Upper lobe of left lung (tissue), 6 donors: ENCODE data around the gene KPNA1. TPM values are rescaled to one million over a fixed set of nuclear protein-coding genes. Genes with fewer than 3 reads are reported as not detected.

Experiments
- ATAC-seq, 2 donors: fragments of 200-7000 bp; cut with Tn5 transposase; one replicate each; pipeline ENCODE4 v1.9.1; 2022; ENCODE audit warnings: mild to moderate bottlenecking in 2 of 2, moderate library complexity in 2 of 2; ENCODE audit not compliant: low FRiP score in 2 of 2
- DNase-seq, 2 donors: peaks; one replicate each; pipeline ENCODE4 v3.0.0-alpha.2; 2019 to 2020
- H3K27ac ChIP-seq, 4 donors: fragments of 200-600 bp; sonication (generic); one replicate each; pipeline ENCODE4 v1.5.1; 2016 to 2019
- H3K27me3 ChIP-seq, 4 donors: fragments of 200-600 bp; sonication (generic); one replicate each; pipeline ENCODE4 v1.5.1; 2017 to 2019
- H3K36me3 ChIP-seq, 4 donors: fragments of 200-600 bp; sonication (generic); one replicate each; pipeline ENCODE4 v1.5.1; 2016 to 2019
- H3K4me1 ChIP-seq, 4 donors: fragments of 200-600 bp; sonication (generic); one replicate each; pipeline ENCODE4 v1.5.1; 2018 to 2019
- H3K4me3 ChIP-seq, 4 donors: fragments of 200-600 bp; sonication (generic); one replicate each; pipeline ENCODE4 v1.5.1; 2017 to 2019; ENCODE audit warnings: mild to moderate bottlenecking in 2 of 4, moderate library complexity in 1 of 4
- H3K9me3 ChIP-seq, 4 donors: fragments of 200-600 bp; sonication (generic); one replicate each; pipeline ENCODE4 v1.5.1; 2018 to 2019
- EP300 ChIP-seq, 4 donors: sonication (generic); formaldehyde crosslinking; IDR thresholded peaks; one replicate each; pipeline ENCODE4 v1.5.1; 2017; ENCODE audit warnings: antibody characterized with exemption in 4 of 4, control low read depth in 2 of 4
- POLR2A ChIP-seq, 4 donors: fragments of 450-650 bp; IDR thresholded peaks; one replicate each; pipeline ENCODE4 v1.5.1; 2016 to 2017; ENCODE audit warnings: antibody characterized with exemption in 4 of 4, mild to moderate bottlenecking in 2 of 4
- POLR2AphosphoS5 ChIP-seq, 2 donors: sonication (generic); formaldehyde crosslinking; IDR thresholded peaks; one replicate each; pipeline ENCODE4 v1.5.1; 2017; ENCODE audit warnings: antibody characterized with exemption in 2 of 2
- WGBS, 2 donors: methylation state at CpG; one replicate each; pipeline ENCODE4 v1.1.5; 2017 to 2018; 5-methylcytosine and 5-hydroxymethylcytosine counted together
- small RNA-seq, 4 donors: library from RNA; depleted of rRNA; stranded (forward); fragments of <200 nt; gene quantifications; one replicate each; pipeline ENCODE3, GENCODE V24; 2016
- total RNA-seq, 6 donors: library from RNA; depleted of rRNA in 4 of 6; stranded (reverse); fragments of >200 nt in 4 of 6; gene quantifications; one replicate each; pipeline versions ENCODE4 v1.1.0 to v1.2.1, GENCODE V29; 2016 to 2021
- TF ChIP-seq, protein P1 (sequence below), 6 experiments: fragments of 450-650 bp in 4 of 6; fragments of 200-600 bp in 2 of 6; sonication (generic) in 2 of 6; IDR thresholded peaks; one replicate each; pipeline ENCODE4 v1.5.1; 2016 to 2019; ENCODE audit warnings: antibody characterized with exemption in 6 of 6
- donor health status: DM: no; HTN: no; CAD: no; lungs with moderate emphysema.
- donor health status: DM: no; HTN: yes; CAD: no; lungs with severe emphysema.

The KPNA1 gene
- total RNA-seq, 6 donors from 2014 or later: 38.9 to 104 (median 43.4) TPM

DNA sequence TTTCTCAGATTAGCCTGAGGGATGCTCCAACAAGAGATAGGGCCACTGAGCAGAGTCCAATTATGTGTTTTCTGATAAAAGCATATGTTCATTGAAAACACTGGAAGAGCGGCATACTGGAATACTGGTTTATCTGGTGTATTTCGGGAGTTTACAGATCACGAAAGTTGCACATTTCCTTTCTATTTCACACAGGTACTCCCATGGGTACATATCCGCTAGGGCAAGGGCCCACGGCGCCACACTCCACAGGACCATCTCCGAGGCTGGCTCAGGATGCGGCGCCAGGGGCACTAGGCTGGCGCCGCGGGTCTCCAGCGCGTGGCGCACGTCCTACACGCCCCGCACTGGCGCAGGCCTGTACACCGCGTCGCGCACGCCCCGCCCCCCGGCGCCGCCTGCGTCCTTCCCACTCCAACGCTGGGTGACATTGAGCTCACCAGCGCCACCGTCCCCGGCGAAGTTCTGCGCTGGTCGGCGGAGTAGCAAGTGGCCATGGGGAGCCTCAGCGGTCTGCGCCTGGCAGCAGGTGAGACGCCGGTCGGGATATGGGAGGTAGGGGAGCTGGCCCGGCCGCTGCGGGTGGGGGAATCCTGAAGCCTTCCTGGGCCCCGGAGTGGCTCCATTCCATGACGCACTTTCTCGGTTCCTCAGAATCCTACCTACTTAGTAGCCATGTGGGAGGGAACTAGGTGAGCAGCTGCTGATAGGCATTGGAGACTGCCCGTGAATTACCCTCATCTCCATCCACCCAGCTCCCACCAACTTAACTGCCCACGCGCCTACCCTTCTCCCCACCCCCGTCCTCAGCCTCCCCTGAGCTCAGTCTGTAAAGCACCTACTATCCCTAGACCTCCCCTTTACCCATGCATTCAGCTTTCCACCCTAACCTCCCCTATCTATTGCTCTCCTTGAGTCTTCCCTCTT, 130.7 kb downstream of the KPNA1 start, which contains the start of gene FAM162A:
FAM162A (plus strand) TSS at position 412 of the 927 bp plus-strand sequence; CDS start at position 496, 84 bp downstream.
- ATAC-seq: peak; percentile 99
- DNase-seq: peak; percentile 97 to 100
- TF ChIP-seq, protein P1, sequence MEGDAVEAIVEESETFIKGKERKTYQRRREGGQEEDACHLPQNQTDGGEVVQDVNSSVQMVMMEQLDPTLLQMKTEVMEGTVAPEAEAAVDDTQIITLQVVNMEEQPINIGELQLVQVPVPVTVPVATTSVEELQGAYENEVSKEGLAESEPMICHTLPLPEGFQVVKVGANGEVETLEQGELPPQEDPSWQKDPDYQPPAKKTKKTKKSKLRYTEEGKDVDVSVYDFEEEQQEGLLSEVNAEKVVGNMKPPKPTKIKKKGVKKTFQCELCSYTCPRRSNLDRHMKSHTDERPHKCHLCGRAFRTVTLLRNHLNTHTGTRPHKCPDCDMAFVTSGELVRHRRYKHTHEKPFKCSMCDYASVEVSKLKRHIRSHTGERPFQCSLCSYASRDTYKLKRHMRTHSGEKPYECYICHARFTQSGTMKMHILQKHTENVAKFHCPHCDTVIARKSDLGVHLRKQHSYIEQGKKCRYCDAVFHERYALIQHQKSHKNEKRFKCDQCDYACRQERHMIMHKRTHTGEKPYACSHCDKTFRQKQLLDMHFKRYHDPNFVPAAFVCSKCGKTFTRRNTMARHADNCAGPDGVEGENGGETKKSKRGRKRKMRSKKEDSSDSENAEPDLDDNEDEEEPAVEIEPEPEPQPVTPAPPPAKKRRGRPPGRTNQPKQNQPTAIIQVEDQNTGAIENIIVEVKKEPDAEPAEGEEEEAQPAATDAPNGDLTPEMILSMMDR (IDR thresholded peaks at IDR 0.05): peak; percentile 52 to 81 (median 68)
- TF ChIP-seq POLR2AphosphoS5 (IDR thresholded peaks at IDR 0.05) (peak; percentile 90 to 97), EP300 (IDR thresholded peaks at IDR 0.05) (no peak), POLR2A (IDR thresholded peaks at IDR 0.05) (peak in 3 of 4 donors; percentile 78 to 94 (median 90))
- Histone ChIP-seq H3K27ac (peak within 1 kb of the TSS; percentile 87 to 92 (median 89)), H3K4me1 (peaks cover 9 to 25% (median 15%) of the 10 kb centered on the region in 4 donors), H3K4me3 (peak within 1 kb of the TSS; percentile 39 to 91 (median 66)), H3K36me3 (no peaks in the 10 kb centered on the region), H3K27me3 (no peaks in the 10 kb centered on the region), H3K9me3 (no peaks in the 10 kb centered on the region)
- WGBS, 2 donors: 0 to 1% methylated on average over 26 to 43 of the region's 52 CpGs

DNA sequence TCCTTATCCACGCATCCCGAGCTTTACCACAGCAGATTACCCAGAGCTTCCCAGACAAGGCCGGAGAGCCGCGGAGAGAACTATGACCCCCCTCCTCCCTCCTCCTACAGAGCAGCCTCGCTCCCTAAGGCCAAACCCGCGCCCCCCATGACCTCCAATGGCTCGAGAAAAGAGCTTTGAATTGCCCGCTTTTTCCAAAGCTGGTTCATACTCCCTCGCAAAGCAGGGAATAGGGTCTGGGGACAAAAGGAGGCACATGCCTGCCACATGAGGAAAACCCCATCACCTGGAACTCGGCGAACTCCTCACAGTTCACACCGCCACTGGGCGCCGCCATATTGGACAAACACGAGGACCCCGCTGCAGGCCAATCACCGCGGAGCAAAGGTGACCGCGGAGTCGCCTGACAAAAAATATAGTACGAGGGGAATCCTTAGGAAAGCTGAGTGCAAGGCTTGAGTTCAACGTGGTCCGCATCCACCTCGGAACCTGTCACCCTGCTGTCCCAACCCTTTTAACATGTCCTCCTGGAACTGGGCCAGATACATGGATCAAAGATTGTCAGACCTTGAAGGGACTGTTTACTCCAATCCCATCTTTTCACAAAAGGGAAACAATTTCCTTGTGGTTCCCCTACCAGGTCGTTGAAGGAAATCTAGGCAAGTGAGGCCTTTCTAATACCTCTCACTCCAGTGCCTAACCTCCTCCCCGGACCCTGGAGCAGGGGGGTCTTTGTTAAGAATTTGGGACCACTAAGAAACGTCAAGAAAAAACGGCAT, 131.7 kb downstream of the KPNA1 start, which contains the start of gene MIX23:
MIX23 (minus strand) TSS at position 344 of the 779 bp plus-strand sequence; CDS start at position 337, 7 bp downstream.
- peak within 1 kb of the TSS; percentile 87 to 92 (median 89) for H3K27ac ChIP-seq
- ATAC-seq (peak; percentile 94 to 95), DNase-seq (peak; percentile 86 to 89)
- peaks cover 9 to 25% (median 15%) of the 10 kb centered on the region in 4 donors for H3K4me1 ChIP-seq
- no peaks in the 10 kb centered on the region for H3K9me3 ChIP-seq
- peak within 1 kb of the TSS; percentile 39 to 91 (median 66) for H3K4me3 ChIP-seq
- TF ChIP-seq, protein P1 (IDR thresholded peaks at IDR 0.05): peak in 2 of 6 experiments; percentile 6 to 11
- TF ChIP-seq POLR2A (IDR thresholded peaks at IDR 0.05) (peak in 2 of 4 donors; percentile 29 to 50), POLR2AphosphoS5 (IDR thresholded peaks at IDR 0.05) (peak; percentile 45 to 59), EP300 (IDR thresholded peaks at IDR 0.05) (no peak)
- no peaks in the 10 kb centered on the region for H3K36me3 ChIP-seq
- no peaks in the 10 kb centered on the region for H3K27me3 ChIP-seq
- 1% methylated on average over 28 to 31 of the region's 31 CpGs for WGBS, 2 donors

DNA sequence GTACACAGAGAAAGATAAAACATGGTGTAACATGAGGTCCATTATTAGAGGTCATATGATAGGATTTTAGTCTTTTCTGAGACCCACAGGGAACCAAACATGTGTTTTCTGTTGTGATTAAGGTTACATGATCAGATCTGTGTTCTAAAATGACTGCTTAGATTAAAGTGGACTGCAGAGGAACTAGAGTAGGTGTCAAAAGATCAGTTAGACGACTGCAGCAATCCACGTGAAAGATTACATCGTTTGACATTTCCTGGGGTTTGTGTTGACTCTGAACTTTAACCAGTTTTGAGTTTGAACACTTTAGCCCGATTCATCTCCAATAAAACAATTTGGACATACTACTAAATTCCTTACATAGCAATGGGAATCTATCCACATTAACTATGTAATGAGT, 136.8 kb downstream of the KPNA1 start:
- DNase-seq (no peak), ATAC-seq (no peak)
- no peak for TF ChIP-seq EP300 (IDR thresholded peaks at IDR 0.05)
- no peak for TF ChIP-seq POLR2A (IDR thresholded peaks at IDR 0.05)
- no peak for TF ChIP-seq POLR2AphosphoS5 (IDR thresholded peaks at IDR 0.05)
- TF ChIP-seq, protein P1 (IDR thresholded peaks at IDR 0.05): no peak
- Histone ChIP-seq H3K27me3 (no peaks in the 10 kb centered on the region), H3K9me3 (no peaks in the 10 kb centered on the region), H3K4me1 (peaks cover 7 to 11% (median 8%) of the 10 kb centered on the region in 4 donors), H3K27ac (no peak overlapping the region), H3K4me3 (no peak overlapping the region), H3K36me3 (peaks cover 0 to 4% (median 0%) of the 10 kb centered on the region in 4 donors)
- WGBS, 2 donors: 57 to 68% methylated on average over 4 of the region's 4 CpGs

DNA sequence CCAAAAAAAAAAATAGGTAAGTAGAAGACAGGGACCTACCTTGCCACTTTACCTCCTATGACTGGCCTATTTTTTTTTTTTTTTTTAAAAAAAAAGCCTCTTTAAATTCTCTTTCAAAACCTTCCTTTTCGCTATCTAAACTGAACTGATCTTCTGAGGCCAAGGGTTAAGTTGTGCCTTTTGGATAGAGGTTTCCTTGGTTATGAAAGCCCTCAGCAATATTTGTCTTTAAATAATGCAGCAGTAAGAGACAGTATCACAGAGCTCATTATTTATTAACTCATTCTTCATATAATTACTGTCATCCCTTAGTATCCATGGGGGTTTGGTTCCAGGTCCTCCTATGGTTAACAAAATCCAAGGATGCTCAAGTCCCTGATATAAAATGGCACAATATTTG, 140.7 kb downstream of the KPNA1 start:
- DNase-seq (no peak), ATAC-seq (no peak)
- Histone ChIP-seq H3K9me3 (no peaks in the 10 kb centered on the region), H3K36me3 (peaks cover 0 to 14% (median 0%) of the 10 kb centered on the region in 4 donors), H3K27me3 (no peaks in the 10 kb centered on the region), H3K4me1 (no peaks in the 10 kb centered on the region), H3K4me3 (no peak overlapping the region), H3K27ac (no peak overlapping the region)
- TF ChIP-seq EP300 (IDR thresholded peaks at IDR 0.05) (no peak), POLR2AphosphoS5 (IDR thresholded peaks at IDR 0.05) (no peak), POLR2A (IDR thresholded peaks at IDR 0.05) (no peak)
- TF ChIP-seq, protein P1 (IDR thresholded peaks at IDR 0.05): no peak
- 96% methylated on average over 1 of the region's 1 CpG for WGBS, 2 donors

Small RNA genes lying within 50 kb of the gene (small RNA-seq; reads per million reads assigned to genes)
- gene AC083798.1 (0 reads per million in 4 donors), gene AC096861.1 (0 reads per million in 4 donors)

Other genes starting within 250 kb of the KPNA1 start
- gene CSTA, start 189.7 kb downstream of the KPNA1 start, total RNA-seq: 10 to 100 TPM in 5 of 6 donors, 1 to 10 TPM in 1; 6.0 to 40.5 (median 16.4) TPM
- 10 to 100 TPM; 15.5 to 24.7 (median 18.2) TPM for gene MIX23, start 131.7 kb downstream of the KPNA1 start, total RNA-seq
- 10 to 100 TPM in 5 of 6 donors, 1 to 10 TPM in 1; 4.2 to 29.0 (median 16.0) TPM for gene FAM162A, start 130.8 kb downstream of the KPNA1 start, total RNA-seq
- 1 to 10 TPM; 2.0 to 8.4 (median 5.4) TPM for gene WDR5B, start 98.9 kb downstream of the KPNA1 start, total RNA-seq
- 10 to 100 TPM; 49.2 to 70.8 (median 58.0) TPM for gene PARP9, start 49.4 kb upstream of the KPNA1 start, total RNA-seq
- gene DTX3L, start 49.4 kb upstream of the KPNA1 start, total RNA-seq: 10 to 100 TPM; 24.3 to 66.4 (median 51.8) TPM
- 10 to 100 TPM in 4 of 6 donors, 1 to 10 TPM in 2; 7.0 to 30.4 (median 12.3) TPM for gene PARP15, start 62.7 kb upstream of the KPNA1 start, total RNA-seq
- 100 to 1,000 TPM in 5 of 6 donors, 10 to 100 TPM in 1; 99.3 to 376 (median 182) TPM for gene PARP14, start 165.9 kb upstream of the KPNA1 start, total RNA-seq